ENCODE results near the gene ACAD10.
"Not testable (repeated sequence)": the region's sequence is repeated elsewhere in the genome, so short reads cannot be mapped to it uniquely, and the experiment has no call there.

The ACAD10 gene

DNA sequence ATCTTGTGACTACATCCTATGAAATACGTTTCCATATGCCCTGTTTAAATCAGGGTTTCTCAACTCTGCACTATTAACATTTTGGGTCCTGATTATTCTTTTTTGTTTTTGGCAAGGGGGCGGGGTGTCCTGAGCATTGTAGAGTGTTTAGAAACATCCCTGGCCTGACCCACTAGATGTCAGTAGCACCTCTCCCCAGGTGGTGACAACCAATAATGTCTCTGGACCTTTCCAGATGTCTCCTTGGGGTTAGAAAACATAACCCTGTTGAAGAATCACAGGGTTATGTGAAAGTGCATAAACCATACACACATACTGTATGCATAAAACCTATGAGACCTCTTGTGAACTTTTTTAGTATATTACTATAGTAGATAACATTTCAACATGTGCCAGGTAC lies 1.4 kb downstream of the ACAD10 start:
- DNase-seq (ENCODE audit: low spot score), result no peak

DNA sequence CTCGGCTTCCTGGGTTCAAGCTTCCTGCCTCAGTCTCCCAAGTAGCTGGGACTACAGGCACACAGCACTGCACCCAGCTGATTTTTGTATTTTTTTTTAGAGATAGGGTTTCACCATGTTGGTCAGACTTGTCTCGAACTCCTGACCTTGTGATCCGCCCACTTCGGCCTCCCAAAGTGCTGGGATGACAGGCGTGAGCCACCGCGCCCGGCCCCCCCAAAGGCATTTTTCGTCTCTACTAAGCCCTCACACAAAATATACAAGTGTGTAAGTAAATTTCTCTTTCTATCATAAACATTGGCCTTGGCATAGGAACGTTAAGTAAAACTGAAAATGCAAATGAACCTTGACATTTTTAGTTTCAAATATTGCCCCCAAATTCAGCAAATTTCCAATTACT lies 2.1 kb downstream of the ACAD10 start:
- DNase-seq (ENCODE audit: low spot score), result no peak

DNA sequence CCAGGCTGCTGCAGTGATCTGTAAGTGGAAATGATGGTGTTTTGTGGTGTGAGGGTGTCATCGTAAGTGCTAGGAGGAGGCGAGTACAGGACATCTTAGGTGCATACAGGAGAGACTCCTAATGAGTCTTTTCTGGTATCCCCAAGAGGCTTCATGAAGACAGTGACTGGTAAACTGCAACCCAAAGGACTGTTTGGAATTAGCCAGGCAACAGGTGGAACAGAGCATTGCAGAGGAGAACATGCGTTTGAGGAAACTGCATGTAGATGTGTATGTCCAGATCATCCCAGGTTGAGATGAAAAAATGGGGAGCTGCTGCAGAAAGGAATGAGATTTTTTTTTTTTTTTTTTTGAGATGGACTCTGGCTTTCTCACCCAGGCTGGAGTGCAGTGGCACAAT lies 5.4 kb downstream of the ACAD10 start:
- DNase-seq (ENCODE audit: low spot score), result no peak

DNA sequence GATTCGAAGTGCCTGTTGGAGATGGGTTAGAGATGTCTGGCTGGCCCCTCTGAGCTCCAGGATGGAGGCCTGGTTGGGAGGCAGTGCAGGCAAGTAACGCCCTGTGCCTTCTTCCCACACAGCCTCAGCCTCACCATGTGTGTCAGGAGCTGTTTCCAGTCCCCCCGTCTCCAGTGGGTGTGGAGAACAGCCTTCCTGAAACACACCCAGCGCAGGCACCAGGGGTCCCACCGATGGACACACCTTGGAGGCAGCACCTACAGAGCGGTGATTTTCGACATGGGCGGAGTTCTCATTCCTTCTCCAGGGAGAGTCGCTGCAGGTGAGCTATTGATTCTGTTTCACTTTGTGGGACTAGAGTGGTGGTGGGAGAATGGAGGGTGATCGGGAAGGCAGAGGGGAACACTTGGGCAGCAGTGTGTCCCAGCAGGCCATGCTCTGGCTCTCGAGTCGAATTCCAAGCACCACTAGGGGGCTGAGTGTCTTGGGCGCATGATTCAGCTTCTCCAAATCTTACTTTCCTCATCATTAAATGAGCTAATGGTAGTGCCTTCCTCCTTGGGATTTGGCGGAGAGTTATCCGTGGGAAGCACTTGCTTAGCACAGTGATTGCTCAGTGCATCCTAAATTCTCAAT lies 6.8 kb downstream of the ACAD10 start:
- no peak for DNase-seq (ENCODE audit: low spot score)

DNA sequence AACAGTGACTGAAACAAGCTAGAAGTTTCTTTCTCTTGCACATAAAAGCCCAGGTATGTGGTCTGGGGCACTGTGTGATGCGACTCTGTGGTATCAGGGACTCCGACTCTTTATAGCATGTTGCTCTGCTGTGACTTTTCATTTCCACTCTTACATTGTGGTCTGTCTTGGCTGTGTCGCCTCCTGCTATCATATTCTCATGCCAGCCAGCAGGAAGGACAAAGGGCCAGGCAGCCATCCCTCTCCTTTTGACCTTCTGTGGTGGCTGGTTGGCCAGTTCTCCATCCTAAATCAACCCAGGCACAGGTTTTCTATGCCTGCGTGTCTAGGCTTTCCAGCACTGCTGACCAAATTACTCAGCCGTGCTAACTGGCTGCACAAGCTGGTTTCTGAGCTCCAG lies 8.0 kb downstream of the ACAD10 start:
- no peak for DNase-seq (ENCODE audit: low spot score)

DNA sequence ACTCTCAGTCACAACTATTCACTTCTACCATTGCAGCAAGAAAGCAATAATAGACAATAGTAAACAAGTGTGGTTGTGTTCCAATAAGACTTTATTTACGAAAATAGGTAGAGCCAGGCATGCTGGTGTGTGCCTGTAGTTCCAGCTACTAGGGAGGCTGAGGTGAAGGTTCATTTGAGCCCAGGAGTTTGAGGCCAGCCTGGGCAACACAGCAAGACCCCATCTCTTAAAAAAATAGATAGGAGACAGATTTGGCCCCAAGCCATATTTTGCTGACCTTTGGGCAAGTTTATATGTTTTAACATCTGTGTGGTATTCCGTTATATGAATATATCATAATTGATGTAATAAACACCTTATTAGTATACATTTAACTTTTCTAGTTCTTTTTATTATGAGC lies 14.1 kb downstream of the ACAD10 start:
- no peak for DNase-seq (ENCODE audit: low spot score)

DNA sequence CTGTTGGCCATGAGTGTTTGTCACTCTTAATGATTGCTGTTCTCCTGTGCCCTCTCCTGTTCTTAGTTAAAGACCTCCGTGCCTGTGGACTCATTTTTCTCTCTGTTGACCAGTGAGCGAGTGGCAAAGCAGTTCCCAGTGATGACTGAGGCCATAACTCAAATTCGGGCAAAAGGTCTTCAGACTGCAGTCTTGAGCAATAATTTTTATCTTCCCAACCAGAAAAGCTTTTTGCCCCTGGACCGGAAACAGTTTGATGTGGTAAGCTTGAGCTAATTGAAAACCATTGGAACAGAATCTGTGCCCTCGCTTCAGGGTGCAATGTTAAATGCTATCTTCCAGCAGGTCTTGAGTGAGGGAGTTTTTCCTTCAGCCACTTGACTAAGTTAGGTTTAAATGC lies 19.8 kb downstream of the ACAD10 start:
- DNase-seq (ENCODE audit: low spot score), result no peak

DNA sequence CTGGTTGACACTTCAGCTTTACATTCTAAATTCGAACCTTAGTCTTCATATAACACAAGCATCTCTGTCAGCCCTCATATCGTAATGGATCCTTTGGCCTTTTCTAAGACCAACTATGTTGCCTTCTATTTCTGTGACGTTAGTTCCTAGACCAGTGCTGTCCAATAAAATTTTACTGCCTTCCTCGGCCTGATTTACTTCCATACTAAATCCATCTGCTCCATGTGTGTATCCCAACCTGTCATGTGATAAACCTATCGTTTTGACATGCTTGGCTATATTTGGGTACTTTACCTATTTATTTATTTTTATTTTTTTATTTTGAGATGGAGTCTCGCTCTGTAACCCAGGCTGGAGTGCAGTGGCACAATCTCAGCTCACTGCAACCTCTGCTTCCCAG lies 20.3 kb downstream of the ACAD10 start:
- no peak for DNase-seq (ENCODE audit: low spot score)

DNA sequence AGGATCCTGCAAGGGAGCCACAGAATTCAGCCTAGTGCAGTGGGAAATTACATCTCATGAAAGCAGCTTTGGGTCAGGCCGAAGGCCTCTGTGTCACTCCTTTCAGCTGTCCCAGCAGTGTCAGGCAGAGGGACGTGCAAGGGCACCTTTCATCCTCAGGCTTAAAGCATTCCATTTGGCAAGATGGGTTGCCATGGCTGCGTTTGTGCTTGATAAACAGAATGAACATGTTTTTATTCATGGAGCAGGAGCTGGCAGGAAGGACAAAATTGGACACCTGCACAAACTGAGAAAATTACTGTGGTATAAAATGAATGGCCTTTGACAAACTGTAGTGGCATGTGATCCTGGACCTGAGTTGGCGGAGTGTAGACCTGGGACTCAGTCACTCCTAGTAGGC lies 29.4 kb downstream of the ACAD10 start:
- no peak for DNase-seq (ENCODE audit: low spot score)

DNA sequence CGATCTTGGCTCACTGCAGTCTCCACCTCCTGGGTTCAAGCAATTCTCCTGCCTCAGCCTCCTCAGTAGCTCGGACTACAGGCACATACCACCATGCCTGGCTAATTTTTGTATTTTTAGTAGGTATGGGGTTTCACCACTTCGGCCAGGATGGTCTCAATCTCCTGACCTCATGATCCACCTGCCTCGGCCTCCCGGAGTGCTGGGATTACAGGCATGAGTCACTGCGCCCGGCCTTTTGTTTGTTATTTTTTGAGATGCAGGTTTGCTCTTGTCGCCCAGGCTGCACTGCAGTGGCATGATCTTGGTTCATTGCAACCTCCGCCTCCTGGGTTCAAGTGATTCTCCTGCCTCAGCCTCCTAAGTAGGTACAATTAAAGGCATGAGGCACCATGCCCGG lies 33.5 kb downstream of the ACAD10 start:
- not testable (repeated sequence) for DNase-seq (ENCODE audit: low spot score)

DNA sequence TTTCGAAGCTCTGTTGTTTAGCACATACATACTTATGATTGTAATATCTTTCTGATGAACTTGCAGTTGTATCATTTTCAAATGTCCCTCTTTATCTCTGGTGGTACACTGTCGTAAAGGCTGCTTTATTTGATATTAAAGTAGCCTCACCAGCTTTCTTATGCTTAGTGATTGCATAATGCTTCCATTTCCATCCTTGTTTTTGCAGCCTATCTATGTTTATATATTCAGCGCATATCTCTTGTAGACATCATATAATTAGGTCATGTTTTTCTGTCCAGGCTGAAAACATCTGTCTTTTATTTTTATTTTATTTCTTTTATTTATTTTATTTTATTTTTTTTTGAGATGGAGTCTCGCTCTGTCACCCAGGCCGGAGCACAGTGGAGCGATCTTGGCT lies 34.6 kb downstream of the ACAD10 start:
- DNase-seq (ENCODE audit: low spot score), result no peak

DNA sequence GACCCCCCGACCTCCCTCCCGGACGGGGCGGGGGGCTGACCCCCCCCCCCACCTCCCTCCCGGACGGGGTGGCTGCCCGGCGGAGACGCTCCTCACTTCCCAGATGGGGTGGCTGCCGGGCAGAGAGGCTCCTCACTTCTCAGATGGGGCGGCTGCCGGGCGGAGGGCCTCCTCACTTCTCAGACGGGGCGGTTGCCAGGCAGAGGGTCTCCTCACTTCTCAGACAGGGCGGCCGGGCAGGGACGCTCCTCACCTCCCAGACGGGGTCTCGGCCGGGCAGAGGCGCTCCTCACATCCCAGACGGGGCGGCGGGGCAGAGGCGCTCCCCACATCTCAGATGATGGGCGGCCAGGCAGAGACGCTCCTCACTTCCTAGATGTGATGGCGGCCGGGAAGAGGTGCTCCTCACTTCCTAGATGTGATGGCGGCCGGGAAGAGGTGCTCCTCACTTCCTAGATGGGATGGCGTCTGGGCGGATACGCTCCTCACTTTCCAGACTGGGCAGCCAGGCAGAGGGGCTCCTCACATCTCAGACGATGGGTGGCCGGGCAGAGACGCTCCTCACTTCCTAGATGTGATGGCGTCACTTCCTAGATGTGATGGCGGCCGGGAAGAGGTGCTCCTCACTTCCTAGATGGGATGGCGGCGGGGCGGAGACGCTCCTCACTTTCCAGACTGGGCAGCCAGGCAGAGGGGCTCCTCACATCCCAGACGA lies 38.0 kb downstream of the ACAD10 start:
- DNase-seq (ENCODE audit: low spot score), result not testable (repeated sequence)

DNA sequence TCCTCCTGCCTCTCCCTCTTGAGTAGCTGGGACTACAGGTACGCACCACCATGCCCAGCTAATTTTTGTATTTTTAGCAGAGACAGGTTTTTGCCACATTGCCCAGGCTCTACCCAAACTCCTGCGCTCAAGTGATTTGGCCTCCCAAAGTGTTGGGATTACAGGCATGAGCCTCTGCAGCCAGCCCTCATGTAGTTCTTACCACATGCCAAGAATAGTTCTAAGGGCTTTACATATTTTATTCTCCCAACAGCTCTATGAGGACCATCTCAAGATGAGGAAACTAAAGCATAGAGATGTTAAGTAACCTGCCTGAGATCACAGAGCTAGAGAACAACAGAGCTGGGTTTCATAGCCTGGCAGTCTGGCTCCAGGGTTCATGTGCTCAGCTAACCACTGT lies 42.9 kb downstream of the ACAD10 start:
- no peak for DNase-seq (ENCODE audit: low spot score)

DNA sequence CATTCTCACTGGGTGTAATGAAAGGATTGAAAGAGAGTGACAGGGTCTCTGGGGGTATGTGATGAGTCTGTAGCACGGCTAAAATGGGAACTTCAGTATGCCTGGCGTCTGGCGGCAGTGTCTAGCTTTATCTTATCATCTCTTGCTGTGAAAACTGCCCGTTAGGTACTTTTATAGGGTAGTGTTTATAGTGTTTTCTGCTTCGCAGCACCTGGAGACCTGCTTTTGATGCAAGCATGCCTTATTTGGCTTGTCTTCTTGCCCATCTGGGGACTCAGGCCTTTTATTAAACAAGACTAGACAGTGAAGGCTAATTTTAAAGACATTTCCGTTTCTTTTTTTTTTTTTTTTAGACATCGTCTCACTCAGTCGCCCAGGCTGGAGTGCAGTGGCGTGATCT lies 44.6 kb downstream of the ACAD10 start:
- DNase-seq (ENCODE audit: low spot score), result no peak

DNA sequence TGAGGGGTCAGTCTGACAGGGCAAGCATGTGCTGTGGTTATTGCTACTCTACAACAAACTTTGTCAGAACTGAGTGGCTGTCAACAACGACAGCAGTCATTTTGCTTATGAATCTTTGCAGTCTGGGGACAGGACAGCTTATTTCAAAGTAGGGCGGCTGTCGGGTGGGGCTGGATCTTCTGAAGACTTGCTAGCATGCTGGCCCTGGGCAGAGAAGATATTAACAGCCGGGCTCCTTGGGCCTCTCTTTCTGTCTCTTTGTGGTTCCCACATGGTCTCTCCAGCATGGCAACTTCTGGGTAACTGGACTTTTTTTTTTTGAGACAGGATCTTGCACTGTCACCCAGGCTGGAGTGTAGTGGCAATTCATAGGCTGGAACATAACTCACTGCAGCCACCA lies 46.9 kb downstream of the ACAD10 start:
- DNase-seq (ENCODE audit: low spot score), result no peak

DNA sequence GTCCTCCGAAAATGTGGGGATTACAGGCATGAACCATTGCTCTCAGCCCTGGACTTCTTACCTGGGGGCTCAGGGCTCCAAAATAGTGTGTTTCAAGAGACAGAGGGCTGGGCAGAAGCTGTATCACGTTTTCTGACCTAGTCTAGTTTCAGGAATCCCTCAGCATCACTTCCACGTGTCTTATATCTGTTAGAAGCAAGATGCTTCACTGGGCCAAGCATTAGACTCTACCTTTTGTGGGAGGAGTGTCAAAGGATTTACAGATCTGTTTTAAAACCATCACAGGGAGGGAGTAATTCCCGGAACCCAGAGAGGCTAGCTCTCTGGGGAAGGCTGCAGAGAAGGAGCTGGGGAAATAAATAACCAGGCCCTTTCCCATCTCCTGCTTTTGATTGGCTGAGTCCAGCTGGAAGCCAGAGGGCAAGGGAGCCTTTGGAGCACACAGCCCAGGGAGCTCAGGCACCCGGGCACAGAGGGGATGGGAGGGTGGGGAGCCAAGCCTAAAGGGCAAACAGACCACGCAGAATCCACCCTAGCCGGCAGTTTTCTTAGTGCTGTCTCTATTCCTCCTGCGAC lies 47.6 kb downstream of the ACAD10 start:
- no peak for DNase-seq (ENCODE audit: low spot score)

DNA sequence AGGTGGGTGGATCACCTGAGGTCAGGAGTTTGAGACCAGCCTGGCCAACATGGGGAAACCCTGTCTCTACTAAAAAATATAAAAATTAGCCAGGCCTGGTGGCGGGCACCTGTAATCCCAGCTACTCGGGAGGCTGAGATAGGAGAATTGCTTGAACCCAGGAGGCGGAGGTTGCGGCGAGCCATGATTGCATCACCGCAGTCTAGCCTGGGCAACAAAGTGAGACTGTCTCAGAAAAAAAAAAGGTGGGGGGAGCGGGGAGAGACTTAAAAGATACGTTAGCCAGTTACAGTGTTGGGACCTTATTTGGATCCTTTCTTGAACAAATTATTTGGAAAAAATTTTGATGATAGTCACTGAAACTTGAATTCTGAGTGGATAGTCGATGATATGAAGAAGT lies 53.7 kb downstream of the ACAD10 start:
- DNase-seq (ENCODE audit: low spot score), result not testable (repeated sequence)

DNA sequence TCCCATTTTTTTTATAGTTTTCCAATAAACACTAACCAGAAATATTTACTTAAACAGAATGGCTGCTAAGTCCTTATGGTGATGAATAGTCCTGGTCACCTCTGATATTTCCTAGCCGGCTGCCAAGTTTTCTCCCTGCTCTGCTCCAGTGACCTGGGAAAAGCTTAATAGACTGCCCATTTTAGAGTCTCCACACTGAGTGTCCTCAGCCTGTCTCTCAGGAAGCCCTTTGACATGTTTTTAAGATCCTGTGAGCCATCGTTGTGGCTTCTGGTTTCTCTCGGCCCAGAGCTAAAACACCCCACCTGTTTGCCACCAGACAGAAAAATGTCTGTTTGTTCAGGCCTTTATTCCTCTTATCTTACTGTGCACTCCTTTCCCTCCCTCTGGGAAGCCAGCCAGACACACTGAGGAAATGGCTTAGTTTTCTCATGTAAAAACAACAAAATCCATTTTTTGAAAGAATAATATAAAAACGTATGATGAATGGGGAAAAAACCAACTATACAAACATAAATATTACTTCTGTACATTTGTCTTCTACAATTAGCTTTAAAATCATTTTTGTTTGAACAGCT lies 55.5 kb downstream of the ACAD10 start:
- no peak for DNase-seq (ENCODE audit: low spot score)

DNA sequence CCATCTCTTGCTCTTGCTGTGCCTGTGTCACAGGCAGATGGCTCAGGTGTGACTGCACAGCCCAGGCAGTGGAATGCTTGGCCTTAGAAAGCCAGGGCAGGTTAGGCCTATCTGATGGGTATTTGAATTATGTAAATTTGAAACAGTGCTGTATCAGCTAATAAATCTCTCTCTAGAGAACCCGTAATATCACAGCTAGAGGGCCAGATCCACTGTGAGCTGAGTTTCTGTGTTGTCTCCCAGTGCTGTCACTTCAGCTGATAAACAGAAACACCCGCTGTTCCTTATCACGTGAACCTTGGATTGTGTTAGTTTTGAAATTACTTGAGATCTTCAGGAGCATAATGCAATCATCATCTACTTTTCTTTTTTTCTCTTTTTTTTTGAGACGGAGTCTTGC lies 59.4 kb downstream of the ACAD10 start:
- no peak for DNase-seq (ENCODE audit: low spot score)

DNA sequence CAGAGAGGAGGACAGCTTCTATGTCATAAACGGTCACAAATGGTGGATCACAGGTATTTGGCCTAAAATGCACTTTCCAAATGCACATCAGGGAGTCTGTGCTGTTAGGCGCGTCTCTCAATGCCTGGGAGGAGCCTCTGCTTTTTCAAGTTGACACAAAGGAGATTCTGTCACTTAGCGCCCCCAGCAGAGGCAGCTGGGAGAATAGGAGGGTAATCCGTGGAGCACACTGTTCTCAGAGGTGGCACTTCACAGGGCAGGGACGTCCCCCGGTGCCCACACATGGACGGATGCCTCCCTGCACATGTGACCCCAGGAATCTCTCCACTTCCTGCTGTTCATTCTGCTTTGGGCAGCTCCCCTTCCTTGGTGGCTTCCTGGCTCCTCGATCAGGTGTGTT lies 61.5 kb downstream of the ACAD10 start:
- DNase-seq (ENCODE audit: low spot score), result no peak

DNA sequence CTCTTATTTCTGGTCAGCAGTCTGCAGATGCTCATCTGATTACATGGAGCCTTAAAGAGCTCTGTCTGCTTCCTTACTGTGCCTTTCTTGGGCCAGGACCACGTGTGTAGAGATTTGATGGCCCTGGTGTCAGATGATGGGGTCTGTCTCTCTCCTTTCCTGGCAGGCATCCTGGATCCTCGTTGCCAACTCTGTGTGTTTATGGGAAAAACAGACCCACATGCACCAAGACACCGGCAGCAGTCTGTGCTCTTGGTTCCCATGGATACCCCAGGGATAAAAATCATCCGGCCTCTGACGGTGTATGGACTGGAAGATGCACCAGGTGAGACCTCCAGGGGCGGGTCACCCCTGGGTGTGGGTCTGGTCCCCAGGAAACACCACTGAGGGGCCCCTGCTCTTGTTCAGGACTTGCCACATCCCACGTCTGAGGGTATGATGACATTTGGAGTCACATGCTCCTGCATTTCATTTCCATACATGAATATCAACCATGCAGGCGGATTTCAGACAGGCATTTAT lies 62.4 kb downstream of the ACAD10 start:
- DNase-seq (ENCODE audit: low spot score), result no peak

DNA sequence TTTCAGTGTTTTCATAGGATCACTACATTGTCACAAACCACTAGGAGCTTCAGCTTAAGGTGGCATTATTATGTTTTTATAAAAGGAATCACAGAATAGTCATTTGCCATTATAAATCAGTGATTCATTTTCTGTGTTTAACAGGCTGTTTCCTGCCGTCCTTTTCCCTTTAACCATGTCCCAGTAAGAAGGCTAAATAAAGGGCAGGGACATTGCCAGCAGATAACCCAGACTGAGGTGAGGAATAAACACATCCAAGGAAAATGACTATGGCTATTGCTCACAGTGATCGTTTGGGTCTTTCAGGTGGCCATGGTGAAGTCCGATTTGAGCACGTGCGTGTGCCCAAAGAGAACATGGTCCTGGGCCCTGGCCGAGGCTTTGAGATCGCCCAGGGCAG lies 63.0 kb downstream of the ACAD10 start:
- DNase-seq (ENCODE audit: low spot score), result no peak

DNA sequence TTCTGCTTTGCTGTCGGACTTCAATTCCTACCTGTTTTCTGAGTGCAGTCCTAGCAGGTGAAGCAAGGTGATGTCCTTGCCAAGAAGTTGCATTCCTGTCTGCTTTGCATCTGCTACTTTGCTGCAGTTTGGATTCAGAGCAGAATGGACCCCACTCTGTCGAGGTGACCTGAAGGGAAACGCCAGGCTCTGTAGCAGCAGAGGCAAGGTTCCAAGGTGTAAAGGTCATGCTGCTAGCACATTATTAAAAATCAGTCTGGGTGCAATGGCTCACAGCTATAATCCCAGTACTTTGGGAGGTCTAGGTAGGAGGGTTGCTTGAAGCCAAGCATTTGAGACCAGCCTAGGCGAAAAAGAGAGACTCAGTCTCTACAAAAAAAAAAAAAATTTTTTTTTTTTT lies 63.5 kb downstream of the ACAD10 start:
- DNase-seq (ENCODE audit: low spot score), result no peak
